Measurements from ENCODE around the gene KIF16B.

DNA sequence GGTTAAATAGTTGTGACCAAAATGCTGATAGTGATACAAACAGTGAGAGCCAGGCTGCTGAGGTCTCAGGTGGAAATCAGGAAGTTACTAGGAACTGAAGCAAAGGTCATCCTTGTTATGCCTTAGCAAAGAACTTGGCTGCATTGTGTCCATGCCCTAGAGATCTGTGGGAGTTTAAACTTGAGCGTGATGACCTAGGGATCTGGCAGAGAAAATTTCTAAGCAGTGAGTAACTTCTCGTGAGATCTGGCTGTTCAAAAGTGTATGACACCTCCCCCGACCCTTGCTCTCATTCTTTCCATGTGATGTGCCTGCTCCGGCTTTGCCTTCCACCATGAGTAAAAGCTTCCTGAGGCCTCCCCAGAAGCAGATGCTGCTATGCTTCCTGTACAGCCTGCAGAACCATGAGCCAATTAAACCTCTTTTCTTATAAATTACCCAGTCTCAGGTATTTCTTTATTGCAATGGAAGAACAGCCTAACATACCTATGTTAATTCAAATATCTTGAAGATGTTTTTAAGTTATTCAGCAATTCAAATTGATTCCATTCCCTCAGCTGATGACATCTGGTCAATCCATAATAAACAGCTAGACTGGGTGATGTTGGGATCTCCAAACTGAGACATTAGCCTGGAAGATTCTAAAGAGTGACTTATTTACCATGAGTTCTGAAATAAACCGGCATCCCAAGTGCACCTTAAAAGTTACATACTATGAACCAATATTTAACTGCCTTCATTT is 33.8 kb downstream of the KIF16B start:
- TF ChIP-seq, protein P1, sequence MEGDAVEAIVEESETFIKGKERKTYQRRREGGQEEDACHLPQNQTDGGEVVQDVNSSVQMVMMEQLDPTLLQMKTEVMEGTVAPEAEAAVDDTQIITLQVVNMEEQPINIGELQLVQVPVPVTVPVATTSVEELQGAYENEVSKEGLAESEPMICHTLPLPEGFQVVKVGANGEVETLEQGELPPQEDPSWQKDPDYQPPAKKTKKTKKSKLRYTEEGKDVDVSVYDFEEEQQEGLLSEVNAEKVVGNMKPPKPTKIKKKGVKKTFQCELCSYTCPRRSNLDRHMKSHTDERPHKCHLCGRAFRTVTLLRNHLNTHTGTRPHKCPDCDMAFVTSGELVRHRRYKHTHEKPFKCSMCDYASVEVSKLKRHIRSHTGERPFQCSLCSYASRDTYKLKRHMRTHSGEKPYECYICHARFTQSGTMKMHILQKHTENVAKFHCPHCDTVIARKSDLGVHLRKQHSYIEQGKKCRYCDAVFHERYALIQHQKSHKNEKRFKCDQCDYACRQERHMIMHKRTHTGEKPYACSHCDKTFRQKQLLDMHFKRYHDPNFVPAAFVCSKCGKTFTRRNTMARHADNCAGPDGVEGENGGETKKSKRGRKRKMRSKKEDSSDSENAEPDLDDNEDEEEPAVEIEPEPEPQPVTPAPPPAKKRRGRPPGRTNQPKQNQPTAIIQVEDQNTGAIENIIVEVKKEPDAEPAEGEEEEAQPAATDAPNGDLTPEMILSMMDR (IDR thresholded peaks at IDR 0.05) = no peak
- TF ChIP-seq POLR2A (IDR thresholded peaks at IDR 0.05) = no peak
